ENCODE measurements around the gene SLC44A1.

- TF ChIP-seq, protein P1, sequence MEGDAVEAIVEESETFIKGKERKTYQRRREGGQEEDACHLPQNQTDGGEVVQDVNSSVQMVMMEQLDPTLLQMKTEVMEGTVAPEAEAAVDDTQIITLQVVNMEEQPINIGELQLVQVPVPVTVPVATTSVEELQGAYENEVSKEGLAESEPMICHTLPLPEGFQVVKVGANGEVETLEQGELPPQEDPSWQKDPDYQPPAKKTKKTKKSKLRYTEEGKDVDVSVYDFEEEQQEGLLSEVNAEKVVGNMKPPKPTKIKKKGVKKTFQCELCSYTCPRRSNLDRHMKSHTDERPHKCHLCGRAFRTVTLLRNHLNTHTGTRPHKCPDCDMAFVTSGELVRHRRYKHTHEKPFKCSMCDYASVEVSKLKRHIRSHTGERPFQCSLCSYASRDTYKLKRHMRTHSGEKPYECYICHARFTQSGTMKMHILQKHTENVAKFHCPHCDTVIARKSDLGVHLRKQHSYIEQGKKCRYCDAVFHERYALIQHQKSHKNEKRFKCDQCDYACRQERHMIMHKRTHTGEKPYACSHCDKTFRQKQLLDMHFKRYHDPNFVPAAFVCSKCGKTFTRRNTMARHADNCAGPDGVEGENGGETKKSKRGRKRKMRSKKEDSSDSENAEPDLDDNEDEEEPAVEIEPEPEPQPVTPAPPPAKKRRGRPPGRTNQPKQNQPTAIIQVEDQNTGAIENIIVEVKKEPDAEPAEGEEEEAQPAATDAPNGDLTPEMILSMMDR (IDR thresholded peaks at IDR 0.05; ENCODE audit: low read length) = no peak
- TF ChIP-seq EZH2 (IDR thresholded peaks at IDR 0.05; ENCODE audit: borderline replicate concordance, low read length) = no peak
Measured at GRCh38 chr9:105218673-105219072, 25.8 kb upstream of the SLC44A1 start.

Measured in OCI-LY1 (cell line).